ENCODE measurements around the gene FGD4. TPM values are rescaled to one million over a fixed set of nuclear protein-coding genes. Genes with fewer than 3 reads are reported as not detected.

FGD4 gene
- total and polyA plus RNA-seq, 2 of the 4 experiments (the other 2 are of a cell fraction): 2.1 to 8.8 TPM

GRCh38 chr12:32455607-32456071 lies 56.3 kb downstream of the FGD4 start:
- Histone ChIP-seq H2BK5ac (ENCODE audit: low read depth, low read length, poor library complexity, severe bottlenecking) (peak overlapping the region; percentile 50), H2BK20ac (ENCODE audit: low read depth, low read length) (no peak overlapping the region), H2AK9ac (replicated peaks; ENCODE audit: low read depth, low read length, poor library complexity) (no peak overlapping the region), H3K36me3 (ENCODE audit: control insufficient read depth, insufficient read depth, low read length) (no peaks in the 10 kb centered on the region), H2BK120ac (ENCODE audit: low read depth, low read length) (no peak overlapping the region), H2AK5ac (ENCODE audit: low read depth, low read length) (no peak overlapping the region), H4K91ac (ENCODE audit: insufficient read depth, low read depth, low read length) (no peak overlapping the region), H3K18ac (ENCODE audit: low read depth, low read length) (no peak overlapping the region), H3K9me3 (ENCODE audit: control insufficient read depth, insufficient read depth, low read length) (no peaks in the 10 kb centered on the region), H3K4me1 (ENCODE audit: control insufficient read depth, insufficient read depth, low read length) (peaks cover 4% of the 10 kb centered on the region; the same call in 1 of the 2 replicates), H3K4me2 (ENCODE audit: low read depth, low read length) (peak overlapping the region; percentile 100), H3K14ac (replicated peaks; ENCODE audit: low read depth, low read length) (no peak overlapping the region), H3K9me1 (ENCODE audit: insufficient read depth, low read length) (no peaks in the 10 kb centered on the region), H4K5ac (ENCODE audit: low read depth, low read length) (no peak overlapping the region), H4K20me1 (ENCODE audit: insufficient read depth, low read length) (no peaks in the 10 kb centered on the region), H2AFZ (replicated peaks; ENCODE audit: low read length, poor library complexity) (no peak overlapping the region), H3K27ac (ENCODE audit: insufficient read depth, low read length) (no peak overlapping the region), H3K4ac (ENCODE audit: low read depth, low read length) (no peak overlapping the region), H3K27me3 (ENCODE audit: control insufficient read depth, insufficient read depth, low read length) (no peaks in the 10 kb centered on the region), H2BK15ac (ENCODE audit: low read depth, low read length) (no peak overlapping the region; the same call in 2 of the 3 replicates), H3K9ac (ENCODE audit: low read depth, low read length) (peak overlapping the region; percentile 6; the same call in 1 of the 2 replicates), H3K23ac (ENCODE audit: low read depth, low read length) (no peak overlapping the region), H4K8ac (ENCODE audit: low read depth in 2 of 2, low read length in 2 of 2) (0 out of 4 replicates have a peak overlapping the region, but pooled peaks of 1 of the 2 experiments have one; percentile 8), H3K4me3 (ENCODE audit: insufficient read depth, low read depth, low read length) (peak overlapping the region; percentile 46; the same call in 1 of the 2 replicates), H3K56ac (ENCODE audit: extremely low read depth, insufficient read depth, low read length) (no peak overlapping the region), H3K79me1 (ENCODE audit: low read depth in 1 of 2, low read length in 2 of 2) (no peaks in the 10 kb centered on the region)
- ATAC-seq (ENCODE audit: low read depth): peak; percentile 83
- peak; percentile 82 for DNase-seq
- ChIA-PET POLR2A (ENCODE audit: unreplicated experiment) (no interaction called here), CTCF (interaction anchor here (1.1 to 3.3 kb wide), 7 partner anchors 13 to 216 kb away, joined by 3 to 14 read pairs (median 3); no protein-coding TSS in a partner anchor)
- dilution Hi-C loops (cut with HindIII; ENCODE audit: low sequenced_read_pairs, unreplicated experiment): no loop called here
- intact Hi-C loops (cut with micrococcal nuclease): loop anchor here (1.0 to 10.0 kb wide), 7 partner anchors 79 to 1567 kb away; partner anchors contain the start of genes ALG10 and ETFBKMT
- BruUV-seq (replicated peaks): no TSS peak
- WGBS, 2 experiments (ENCODE audit: extremely low coverage in 2 of 2, insufficient read length in 1 of 2): no CpG with 5 or more reads among the region's 1 CpG
- in situ Hi-C loops (cut with MboI; ENCODE audit: low sequenced_read_pairs): loop anchor here (5.0 to 25.0 kb wide), 2 partner anchors 202 to 1557 kb away; partner anchors contain the start of gene ALG10
- no peak for TF ChIP-seq MXI1 (IDR thresholded peaks at IDR 0.05; ENCODE audit: borderline replicate concordance, low read depth, low read length)
- TF ChIP-seq SMC3 (IDR thresholded peaks at IDR 0.05; ENCODE audit: low read depth, low read length): peak; percentile 80
- TF ChIP-seq RAD21 (IDR thresholded peaks at IDR 0.05; ENCODE audit: low read length): peak; percentile 81
- no peak for TF ChIP-seq USF2 (IDR thresholded peaks at IDR 0.05; ENCODE audit: low read depth, low read length)
- TF ChIP-seq, protein P1, sequence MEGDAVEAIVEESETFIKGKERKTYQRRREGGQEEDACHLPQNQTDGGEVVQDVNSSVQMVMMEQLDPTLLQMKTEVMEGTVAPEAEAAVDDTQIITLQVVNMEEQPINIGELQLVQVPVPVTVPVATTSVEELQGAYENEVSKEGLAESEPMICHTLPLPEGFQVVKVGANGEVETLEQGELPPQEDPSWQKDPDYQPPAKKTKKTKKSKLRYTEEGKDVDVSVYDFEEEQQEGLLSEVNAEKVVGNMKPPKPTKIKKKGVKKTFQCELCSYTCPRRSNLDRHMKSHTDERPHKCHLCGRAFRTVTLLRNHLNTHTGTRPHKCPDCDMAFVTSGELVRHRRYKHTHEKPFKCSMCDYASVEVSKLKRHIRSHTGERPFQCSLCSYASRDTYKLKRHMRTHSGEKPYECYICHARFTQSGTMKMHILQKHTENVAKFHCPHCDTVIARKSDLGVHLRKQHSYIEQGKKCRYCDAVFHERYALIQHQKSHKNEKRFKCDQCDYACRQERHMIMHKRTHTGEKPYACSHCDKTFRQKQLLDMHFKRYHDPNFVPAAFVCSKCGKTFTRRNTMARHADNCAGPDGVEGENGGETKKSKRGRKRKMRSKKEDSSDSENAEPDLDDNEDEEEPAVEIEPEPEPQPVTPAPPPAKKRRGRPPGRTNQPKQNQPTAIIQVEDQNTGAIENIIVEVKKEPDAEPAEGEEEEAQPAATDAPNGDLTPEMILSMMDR (conservative IDR thresholded peaks at IDR 0.05; ENCODE audit: low read depth, low read length): peak; percentile 75
- no peak for TF ChIP-seq FOS (IDR thresholded peaks at IDR 0.05; ENCODE audit: low read depth, low read length)

All from IMR-90 (cell line).